Endothelial cell of umbilical vein (primary cell): Measurements from ENCODE around the gene GIPC3.

Experiments
- EZH2 ChIP-seq: IDR thresholded peaks from 2 replicates; pipeline ENCODE4 v1.6.1; 2012; ENCODE audit warnings: borderline replicate concordance, low read depth, mild to moderate bottlenecking, moderate library complexity, low read length, inconsistent platforms; ENCODE audit not compliant: severe bottlenecking
- MYC ChIP-seq: IDR thresholded peaks from one replicate; pipeline ENCODE4 v1.6.1; 2011; ENCODE audit warnings: mild to moderate bottlenecking, low read depth, low read length
- POLR2AphosphoS5 ChIP-seq: IDR thresholded peaks from 2 replicates; pipeline ENCODE4 v1.6.1; 2012; ENCODE audit warnings: low read depth, mild to moderate bottlenecking, control low read depth, low read length, moderate library complexity; ENCODE audit not compliant: insufficient read depth
- TF ChIP-seq, protein P1 (sequence below), 2 donors: IDR thresholded peaks; 1 replicate in 1 of 2; 2 replicates in 1 of 2; pipeline ENCODE4 v1.5.1; 2011; ENCODE audit warnings: low read length in 2 of 2, mild to moderate bottlenecking in 2 of 2, moderate library complexity in 2 of 2, control low read depth in 1 of 2, inconsistent platforms in 1 of 2, low read depth in 1 of 2; ENCODE audit not compliant: insufficient read depth in 1 of 2; ENCODE audit errors: extremely low read depth in 1 of 2
- TF ChIP-seq, protein P2 (sequence below): IDR thresholded peaks from 2 replicates; pipeline ENCODE4 v1.6.1; 2011; ENCODE audit not compliant: insufficient read depth, insufficient read length

DNA sequence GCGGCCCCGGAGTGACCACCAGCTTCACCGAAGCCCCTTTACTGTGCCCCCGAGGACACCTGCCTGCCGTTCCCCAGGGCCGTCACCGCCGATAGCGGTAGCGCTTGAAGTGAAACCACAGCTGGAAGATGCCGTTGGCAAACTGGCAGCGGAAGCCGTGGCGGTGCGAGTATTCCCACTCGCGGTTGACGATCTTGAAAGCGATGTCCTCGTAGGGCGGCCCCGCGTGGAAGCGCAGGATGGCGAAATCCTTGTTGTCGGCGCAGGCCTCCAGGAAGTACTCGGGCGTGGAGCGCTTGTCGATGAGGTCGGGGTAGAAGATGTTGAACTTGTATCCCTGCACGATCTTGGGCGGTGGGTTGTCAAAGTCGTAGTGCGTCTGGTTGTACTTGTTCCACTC lies 26.6 kb downstream of the GIPC3 start:
- TF ChIP-seq, protein P1, sequence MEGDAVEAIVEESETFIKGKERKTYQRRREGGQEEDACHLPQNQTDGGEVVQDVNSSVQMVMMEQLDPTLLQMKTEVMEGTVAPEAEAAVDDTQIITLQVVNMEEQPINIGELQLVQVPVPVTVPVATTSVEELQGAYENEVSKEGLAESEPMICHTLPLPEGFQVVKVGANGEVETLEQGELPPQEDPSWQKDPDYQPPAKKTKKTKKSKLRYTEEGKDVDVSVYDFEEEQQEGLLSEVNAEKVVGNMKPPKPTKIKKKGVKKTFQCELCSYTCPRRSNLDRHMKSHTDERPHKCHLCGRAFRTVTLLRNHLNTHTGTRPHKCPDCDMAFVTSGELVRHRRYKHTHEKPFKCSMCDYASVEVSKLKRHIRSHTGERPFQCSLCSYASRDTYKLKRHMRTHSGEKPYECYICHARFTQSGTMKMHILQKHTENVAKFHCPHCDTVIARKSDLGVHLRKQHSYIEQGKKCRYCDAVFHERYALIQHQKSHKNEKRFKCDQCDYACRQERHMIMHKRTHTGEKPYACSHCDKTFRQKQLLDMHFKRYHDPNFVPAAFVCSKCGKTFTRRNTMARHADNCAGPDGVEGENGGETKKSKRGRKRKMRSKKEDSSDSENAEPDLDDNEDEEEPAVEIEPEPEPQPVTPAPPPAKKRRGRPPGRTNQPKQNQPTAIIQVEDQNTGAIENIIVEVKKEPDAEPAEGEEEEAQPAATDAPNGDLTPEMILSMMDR (IDR thresholded peaks at IDR 0.05; ENCODE audit: extremely low read depth in 1 of 2, insufficient read depth in 1 of 2, low read depth in 1 of 2, low read length in 2 of 2): no peak
- no peak for TF ChIP-seq EZH2
- no peak for TF ChIP-seq POLR2AphosphoS5
- no peak for TF ChIP-seq MYC
- TF ChIP-seq, protein P2, sequence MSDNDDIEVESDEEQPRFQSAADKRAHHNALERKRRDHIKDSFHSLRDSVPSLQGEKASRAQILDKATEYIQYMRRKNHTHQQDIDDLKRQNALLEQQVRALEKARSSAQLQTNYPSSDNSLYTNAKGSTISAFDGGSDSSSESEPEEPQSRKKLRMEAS: no peak
